GM12878 (cell line): Measurements from ENCODE around the gene TCF7L1. TPM values are rescaled to one million over a fixed set of nuclear protein-coding genes. Genes with fewer than 3 reads are reported as not detected.

Source experiments
- ATAC-seq: fragments of 200-7000 bp; cut with Tn5 transposase; 3 replicates; pipeline ENCODE4 v1.9.1; 2020; ENCODE audit warnings: mild to moderate bottlenecking, moderate library complexity
- BruUV-seq: library from RNA; stranded (reverse); fragments of 400-500 nt; replicated peaks from 2 replicates; lab custom pipeline; 2021; lab: Mats Ljungman, UMichigan
- CTCF ChIA-PET: fragments of 300-600 bp; sonication (Branson Sonifier 250); formaldehyde crosslinking; extraction: SDS; loops from one replicate; lab custom pipeline; 2021; ENCODE audit warnings: inconsistent platforms; lab: Yijun Ruan, JAX
- POLR2A ChIA-PET: fragments of 350-600 bp; formaldehyde crosslinking; extraction: SDS; loops from one replicate; lab custom pipeline; 2021; ENCODE audit warnings: inconsistent platforms; lab: Charles Lee
- RAD21 ChIA-PET: fragments of 300-600 bp; sonication (Branson Sonifier 250); formaldehyde crosslinking; loops from one replicate; lab custom pipeline; 2023; ENCODE audit warnings: antibody characterized with exemption; ENCODE audit not compliant: unreplicated experiment; lab: Charles Lee
- SMC1A ChIA-PET: fragments of 300-600 bp; sonication (Branson Sonifier 250); formaldehyde crosslinking; loops from one replicate; lab custom pipeline; 2023; ENCODE audit not compliant: unreplicated experiment, uncharacterized antibody; lab: Charles Lee
- DNase-seq: peaks from one replicate; pipeline ENCODE4 v3.0.0-alpha.2; 2011; ENCODE audit warnings: low read depth, low spot score
- FAIRE-seq: peaks from 3 replicates; lab custom pipeline; 2011; peaks lifted over from hg19 to GRCh38; lab: Jason Lieb, UNC
- H2AFZ ChIP-seq: 2 replicates; pipeline ENCODE4 v1.6.0; 2011; ENCODE audit warnings: low read depth, low read length, control low read depth; ENCODE audit not compliant: control insufficient read depth
- H3K27ac ChIP-seq: 2 replicates; pipeline ENCODE4 v1.5.1; 2011; ENCODE audit warnings: control low read depth; ENCODE audit not compliant: control insufficient read depth, insufficient read depth
- H3K27me3 ChIP-seq, 2 experiments: replicated peaks in 1 of 2; 2 replicates each; pipeline versions ENCODE4 v1.6.0 to v1.6.1; 2011; ENCODE audit warnings: low read length in 1 of 2; ENCODE audit not compliant: control insufficient read depth in 2 of 2, insufficient read depth in 2 of 2
- H3K36me3 ChIP-seq, 2 experiments: 2 replicates each; pipeline ENCODE4 v1.5.1; 2011; ENCODE audit warnings: low read length in 1 of 2; ENCODE audit not compliant: control insufficient read depth in 2 of 2, insufficient read depth in 2 of 2
- H3K4me1 ChIP-seq: 2 replicates; pipeline ENCODE4 v1.6.1; 2011; ENCODE audit warnings: mild to moderate bottlenecking, low read length, moderate library complexity, mixed read lengths; ENCODE audit not compliant: control insufficient read depth, insufficient read depth
- H3K4me2 ChIP-seq: 2 replicates; pipeline ENCODE4 v1.6.0; 2011; ENCODE audit warnings: control low read depth; ENCODE audit not compliant: control insufficient read depth, insufficient read depth
- H3K4me3 ChIP-seq: fragments of 200-600 bp; sonication (generic); 2 replicates; pipeline ENCODE4 v1.5.1; 2016
- H3K79me2 ChIP-seq: 2 replicates; pipeline ENCODE4 v1.6.0; 2011; ENCODE audit warnings: low read length; ENCODE audit not compliant: control insufficient read depth, insufficient read depth
- H3K9ac ChIP-seq: 2 replicates; pipeline ENCODE4 v1.8.0; 2011; ENCODE audit warnings: low read length, control low read depth, mixed read lengths; ENCODE audit not compliant: control insufficient read depth, insufficient read depth
- H3K9me3 ChIP-seq: replicated peaks from 3 replicates; pipeline ENCODE4 v1.5.1; 2011; ENCODE audit warnings: mild to moderate bottlenecking, low read length; ENCODE audit not compliant: control insufficient read depth, insufficient read depth
- H4K20me1 ChIP-seq: 2 replicates; pipeline ENCODE4 v1.6.0; 2011; ENCODE audit not compliant: control insufficient read depth, insufficient read depth
- CHD4 ChIP-seq: fragments of 200-600 bp; sonication (generic); IDR thresholded peaks from 2 replicates; pipeline ENCODE4 v1.6.1; 2016; ENCODE audit warnings: mild to moderate bottlenecking
- EZH2 ChIP-seq: IDR thresholded peaks from 2 replicates; pipeline ENCODE4 v1.6.1; 2012; ENCODE audit warnings: low read depth, mild to moderate bottlenecking, control low read depth, inconsistent platforms, low read length, borderline replicate concordance; ENCODE audit not compliant: control insufficient read depth
- RAD21 ChIP-seq: IDR thresholded peaks from 2 replicates; pipeline ENCODE4 v1.6.1; 2011; ENCODE audit warnings: mild to moderate bottlenecking, low read depth, low read length, moderate library complexity; ENCODE audit not compliant: insufficient read depth
- ZNF274 ChIP-seq: IDR thresholded peaks from one replicate; pipeline ENCODE4 v1.8.0; 2011; ENCODE audit not compliant: insufficient read length, insufficient read depth
- WGBS: methylation state at CpG from one replicate; pipeline ENCODE4 v1.1.6; 2016; ENCODE audit warnings: low lambda C conversion rate; ENCODE audit not compliant: insufficient replicate concordance, insufficient coverage; ENCODE audit errors: missing lambda C conversion rate; 5-methylcytosine and 5-hydroxymethylcytosine counted together
- in situ Hi-C: fragments of 300-500 bp; cut with MboI; formaldehyde crosslinking; loops from 9 replicates; pipeline ENCODE4 v1.14.3; 2018; ENCODE audit warnings: mixed read lengths
- intact Hi-C: fragments of 100-400 bp; cut with micrococcal nuclease; formaldehyde crosslinking; loops from one replicate; pipeline ENCODE4 v1.14.2; 2022; ENCODE audit not compliant: unreplicated experiment
- polyA plus RNA-seq, 11 experiments: library from polyadenylated mRNA; depleted of rRNA in 4 of 11; unstranded in 6 of 11; stranded (reverse) in 5 of 11; fragments of >200 nt; fragmentation: Nextera tagmentation in 4 of 11; fragmentation: Illumina TruSeq in 1 of 11; extraction: Ambion mirVana in 4 of 11; extraction: Trizol in 1 of 11; gene quantifications; 1 replicate in 1 of 11; 2 replicates in 10 of 11; pipeline versions ENCODE4 v1.2.1 to v1.2.3, GENCODE V29; 2011 to 2016; ENCODE audit warnings: inconsistent platforms in 2 of 11, missing spikeins in 2 of 11, low read depth in 1 of 11
- total RNA-seq, 4 experiments: library from RNA; depleted of rRNA in 3 of 4; stranded (reverse); fragments of >200 nt in 3 of 4; fragmentation: Illumina TruSeq in 1 of 4; extraction: Trizol in 1 of 4; gene quantifications; 2 replicates each; pipeline versions ENCODE4 v1.2.1 to v1.2.3, GENCODE V29; 2013 to 2021
- TF ChIP-seq, protein P1 (sequence below): fragments of 450-650 bp; IDR thresholded peaks from 2 replicates; pipeline ENCODE4 v1.6.1; 2014; ENCODE audit warnings: mild to moderate bottlenecking

TCF7L1 gene
- total and polyA plus RNA-seq, 10 of the 15 experiments (the other 5 are each of a cell fraction or from before 2014, with no cell fraction given) = 0.03 to 0.11 (median 0.10) TPM; not detected in 7

GRCh38 chr2:85344356-85344954, 211.3 kb downstream of the TCF7L1 start (continued):
- TF ChIP-seq, protein P1, sequence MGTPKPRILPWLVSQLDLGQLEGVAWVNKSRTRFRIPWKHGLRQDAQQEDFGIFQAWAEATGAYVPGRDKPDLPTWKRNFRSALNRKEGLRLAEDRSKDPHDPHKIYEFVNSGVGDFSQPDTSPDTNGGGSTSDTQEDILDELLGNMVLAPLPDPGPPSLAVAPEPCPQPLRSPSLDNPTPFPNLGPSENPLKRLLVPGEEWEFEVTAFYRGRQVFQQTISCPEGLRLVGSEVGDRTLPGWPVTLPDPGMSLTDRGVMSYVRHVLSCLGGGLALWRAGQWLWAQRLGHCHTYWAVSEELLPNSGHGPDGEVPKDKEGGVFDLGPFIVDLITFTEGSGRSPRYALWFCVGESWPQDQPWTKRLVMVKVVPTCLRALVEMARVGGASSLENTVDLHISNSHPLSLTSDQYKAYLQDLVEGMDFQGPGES = no peak

DNA sequence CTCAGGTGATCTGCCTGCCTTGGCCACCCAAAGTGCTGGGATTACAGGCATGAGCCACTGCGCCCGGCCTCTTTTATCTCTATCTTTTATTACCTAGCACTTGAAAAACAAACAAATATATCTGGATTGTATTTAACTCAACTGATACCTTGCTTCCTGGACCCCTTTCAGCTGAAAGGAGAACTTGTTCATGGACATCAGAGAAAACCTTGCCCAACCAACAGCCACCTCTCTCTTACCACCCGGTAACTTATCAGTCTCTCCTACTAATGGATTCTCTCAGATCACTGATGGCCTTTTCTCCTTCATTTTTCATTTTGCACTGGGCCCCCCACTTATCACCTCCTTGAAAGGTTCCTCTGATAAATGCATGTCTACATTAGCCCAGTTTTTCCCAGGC, 214.4 kb downstream of the TCF7L1 start:
- intact Hi-C loops (no loop called here), in situ Hi-C loops (no loop called here)
- no peak overlapping the region for H3K4me3 ChIP-seq
- H3K79me2 ChIP-seq = peaks cover 2% of the 10 kb centered on the region
- ChIA-PET POLR2A (no interaction called here), CTCF (no interaction called here), SMC1A (no interaction called here)
- no peaks in the 10 kb centered on the region for H3K4me1 ChIP-seq
- DNase-seq (no peak), ATAC-seq (no peak)
- no peaks in the 10 kb centered on the region for H4K20me1 ChIP-seq
- H3K9me3 ChIP-seq = no peaks in the 10 kb centered on the region
- no peak overlapping the region for H3K4me2 ChIP-seq
- H2AFZ ChIP-seq = no peak overlapping the region
- H3K27me3 ChIP-seq = no peaks in the 10 kb centered on the region
- BruUV-seq = no TSS peak
- H3K9ac ChIP-seq = no peak overlapping the region
- H3K27ac ChIP-seq = no peak overlapping the region
- TF ChIP-seq RAD21 = no peak
- no peak for TF ChIP-seq ZNF274
- TF ChIP-seq CHD4 = no peak
- no peak for TF ChIP-seq EZH2
- TF ChIP-seq, all 136 proteins: peak for 0
- RAD21 ChIA-PET = no interaction called here
- peaks cover 1 to 10% of the 10 kb centered on the region in 2 experiments for H3K36me3 ChIP-seq
- 98% methylated on average over 3 of the region's 3 CpGs for WGBS
- no peak for FAIRE-seq
